PC-9 (cell line): ENCODE measurements around the gene HTT. TPM values are rescaled to one million over a fixed set of nuclear protein-coding genes. Genes with fewer than 3 reads are reported as not detected.

Experiments used
- BruUV-seq: library from RNA; stranded (reverse); fragments of 400-500 nt; replicated peaks from 2 replicates; lab custom pipeline; 2021; lab: Mats Ljungman, UMichigan
- CTCF ChIA-PET: fragments of 300-600 bp; sonication (Branson Sonifier 250); formaldehyde crosslinking; loops from one replicate; lab custom pipeline; 2022; ENCODE audit warnings: antibody characterized with exemption; lab: Charles Lee
- POLR2A ChIA-PET: fragments of 300-600 bp; sonication (Branson Sonifier 250); formaldehyde crosslinking; loops from one replicate; lab custom pipeline; 2022; ENCODE audit warnings: antibody characterized with exemption; ENCODE audit not compliant: unreplicated experiment; lab: Charles Lee
- DNase-seq, 2 experiments: peaks; one replicate each; pipeline versions ENCODE4 v3.0.0 to v3.0.0-alpha.2; 2015 to 2022; ENCODE audit warnings: mixed read lengths in 1 of 2
- H2AFZ ChIP-seq: fragments of 200-600 bp; sonication (generic); 2 replicates; pipeline ENCODE4 v1.8.1; 2017; ENCODE audit warnings: antibody characterized with exemption
- H3F3A ChIP-seq: fragments of 200-600 bp; sonication (generic); 2 replicates; pipeline ENCODE4 v1.8.1; 2017; ENCODE audit warnings: antibody characterized with exemption, mild to moderate bottlenecking, low read depth; ENCODE audit not compliant: insufficient read depth
- H3K27ac ChIP-seq: fragments of 200-600 bp; sonication (generic); 2 replicates; pipeline ENCODE4 v1.6.1; 2016; ENCODE audit warnings: mixed run types
- H3K27me3 ChIP-seq: fragments of 200-600 bp; sonication (generic); 2 replicates; pipeline ENCODE4 v1.6.1; 2016; ENCODE audit warnings: low read depth, mixed run types; ENCODE audit not compliant: insufficient read depth
- H3K36me3 ChIP-seq: fragments of 200-600 bp; sonication (generic); 2 replicates; pipeline ENCODE4 v1.6.1; 2016; ENCODE audit warnings: low read depth, mixed run types
- H3K4me1 ChIP-seq: fragments of 200-600 bp; sonication (generic); replicated peaks from 2 replicates; pipeline ENCODE4 v1.6.1; 2016; ENCODE audit warnings: mixed run types; ENCODE audit not compliant: insufficient read depth
- H3K4me2 ChIP-seq: fragments of 200-600 bp; sonication (generic); 2 replicates; pipeline ENCODE4 v1.6.1; 2017; ENCODE audit warnings: mixed run types
- H3K4me3 ChIP-seq: fragments of 200-600 bp; sonication (generic); 2 replicates; pipeline ENCODE4 v1.6.1; 2016; ENCODE audit warnings: mixed run types
- H3K79me2 ChIP-seq: fragments of 200-600 bp; sonication (generic); 2 replicates; pipeline ENCODE4 v1.6.1; 2017; ENCODE audit warnings: low read depth, mixed run types
- H3K9me2 ChIP-seq: fragments of 200-600 bp; sonication (generic); 2 replicates; pipeline ENCODE4 v1.8.1; 2017; ENCODE audit warnings: mild to moderate bottlenecking; ENCODE audit not compliant: insufficient read depth
- H3K9me3 ChIP-seq: fragments of 200-600 bp; sonication (generic); 2 replicates; pipeline ENCODE4 v1.8.1; 2016; ENCODE audit warnings: low read depth; ENCODE audit not compliant: insufficient read depth
- H4K20me1 ChIP-seq: fragments of 200-600 bp; sonication (generic); 2 replicates; pipeline ENCODE4 v1.8.1; 2017; ENCODE audit not compliant: insufficient read depth
- EZH2 ChIP-seq: fragments of 200-600 bp; sonication (generic); IDR thresholded peaks from 2 replicates; pipeline ENCODE4 v1.8.0; 2017; ENCODE audit warnings: antibody characterized with exemption, low read depth
- intact Hi-C: fragments of 100-400 bp; cut with micrococcal nuclease; formaldehyde crosslinking; loops from one replicate; pipeline ENCODE4 v1.10.0; 2022; ENCODE audit not compliant: unreplicated experiment
- total RNA-seq: library from RNA; stranded (reverse); gene quantifications from 2 replicates; pipeline ENCODE4 v1.2.3, GENCODE V29; 2021
- TF ChIP-seq, protein P1 (sequence below): fragments of 200-600 bp; sonication (generic); conservative IDR thresholded peaks from 2 replicates; pipeline ENCODE4 v1.6.1; 2017; ENCODE audit warnings: mixed run types, antibody characterized with exemption, mild to moderate bottlenecking, moderate library complexity

HTT gene
- total RNA-seq, 1 experiment from 2014 or later, result 81.7 TPM

DNA sequence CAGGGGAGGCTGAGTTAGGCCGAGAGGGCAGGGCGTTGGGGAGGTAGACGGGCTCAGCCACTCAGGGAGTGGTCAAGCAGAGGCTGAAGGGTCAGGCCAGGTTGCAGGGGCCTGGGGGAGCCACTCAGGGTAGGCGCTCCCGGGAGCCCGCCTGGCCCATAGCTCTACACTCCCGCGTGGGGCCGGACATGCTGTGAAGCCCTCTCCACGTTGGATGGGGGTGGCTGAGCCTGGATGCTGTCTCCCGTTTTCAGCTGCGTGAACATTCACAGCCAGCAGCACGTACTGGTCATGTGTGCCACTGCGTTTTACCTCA is 160.5 kb downstream of the HTT start:
- Histone ChIP-seq H2AFZ (no peak overlapping the region), H4K20me1 (no peaks in the 10 kb centered on the region), H3F3A (no peaks in the 10 kb centered on the region), H3K27ac (no peak overlapping the region), H3K4me1 (no peaks in the 10 kb centered on the region), H3K27me3 (no peaks in the 10 kb centered on the region), H3K36me3 (no peaks in the 10 kb centered on the region), H3K9me2 (no peaks in the 10 kb centered on the region), H3K4me3 (no peak overlapping the region), H3K9me3 (no peaks in the 10 kb centered on the region), H3K79me2 (no peaks in the 10 kb centered on the region), H3K4me2 (no peak overlapping the region)
- intact Hi-C loops, result no loop called here
- no peak for DNase-seq
- POLR2A ChIA-PET, result no interaction called here
- no TSS peak for BruUV-seq
- CTCF ChIA-PET, result no interaction called here
- TF ChIP-seq EZH2, result no peak
- TF ChIP-seq, protein P1, sequence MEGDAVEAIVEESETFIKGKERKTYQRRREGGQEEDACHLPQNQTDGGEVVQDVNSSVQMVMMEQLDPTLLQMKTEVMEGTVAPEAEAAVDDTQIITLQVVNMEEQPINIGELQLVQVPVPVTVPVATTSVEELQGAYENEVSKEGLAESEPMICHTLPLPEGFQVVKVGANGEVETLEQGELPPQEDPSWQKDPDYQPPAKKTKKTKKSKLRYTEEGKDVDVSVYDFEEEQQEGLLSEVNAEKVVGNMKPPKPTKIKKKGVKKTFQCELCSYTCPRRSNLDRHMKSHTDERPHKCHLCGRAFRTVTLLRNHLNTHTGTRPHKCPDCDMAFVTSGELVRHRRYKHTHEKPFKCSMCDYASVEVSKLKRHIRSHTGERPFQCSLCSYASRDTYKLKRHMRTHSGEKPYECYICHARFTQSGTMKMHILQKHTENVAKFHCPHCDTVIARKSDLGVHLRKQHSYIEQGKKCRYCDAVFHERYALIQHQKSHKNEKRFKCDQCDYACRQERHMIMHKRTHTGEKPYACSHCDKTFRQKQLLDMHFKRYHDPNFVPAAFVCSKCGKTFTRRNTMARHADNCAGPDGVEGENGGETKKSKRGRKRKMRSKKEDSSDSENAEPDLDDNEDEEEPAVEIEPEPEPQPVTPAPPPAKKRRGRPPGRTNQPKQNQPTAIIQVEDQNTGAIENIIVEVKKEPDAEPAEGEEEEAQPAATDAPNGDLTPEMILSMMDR, result no peak

DNA sequence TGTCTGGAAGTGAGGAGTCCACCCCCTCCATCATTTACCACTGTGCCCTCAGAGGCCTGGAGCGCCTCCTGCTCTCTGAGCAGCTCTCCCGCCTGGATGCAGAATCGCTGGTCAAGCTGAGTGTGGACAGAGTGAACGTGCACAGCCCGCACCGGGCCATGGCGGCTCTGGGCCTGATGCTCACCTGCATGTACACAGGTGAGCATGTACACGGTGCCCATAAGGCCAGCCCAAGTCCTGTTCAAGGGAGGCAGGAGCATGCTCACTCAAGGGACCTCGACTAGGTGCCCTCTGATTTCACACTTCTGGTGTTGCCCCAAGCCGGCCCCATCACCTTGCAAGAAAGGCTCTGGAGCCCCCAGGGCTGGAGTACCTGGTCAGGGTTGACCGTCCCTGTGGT is 161.1 kb downstream of the HTT start:
- no peak for TF ChIP-seq EZH2
- TF ChIP-seq, protein P1, result no peak
- Histone ChIP-seq H3K79me2 (no peaks in the 10 kb centered on the region), H2AFZ (no peak overlapping the region), H3K4me2 (no peak overlapping the region), H3K9me3 (no peaks in the 10 kb centered on the region), H3K4me1 (no peaks in the 10 kb centered on the region), H4K20me1 (no peaks in the 10 kb centered on the region), H3K9me2 (no peaks in the 10 kb centered on the region), H3K4me3 (no peak overlapping the region), H3K27ac (no peak overlapping the region), H3K27me3 (no peaks in the 10 kb centered on the region), H3K36me3 (no peaks in the 10 kb centered on the region), H3F3A (no peaks in the 10 kb centered on the region)
- BruUV-seq, result no TSS peak
- no peak for DNase-seq
- ChIA-PET POLR2A (no interaction called here), CTCF (no interaction called here)
- intact Hi-C loops, result no loop called here

DNA sequence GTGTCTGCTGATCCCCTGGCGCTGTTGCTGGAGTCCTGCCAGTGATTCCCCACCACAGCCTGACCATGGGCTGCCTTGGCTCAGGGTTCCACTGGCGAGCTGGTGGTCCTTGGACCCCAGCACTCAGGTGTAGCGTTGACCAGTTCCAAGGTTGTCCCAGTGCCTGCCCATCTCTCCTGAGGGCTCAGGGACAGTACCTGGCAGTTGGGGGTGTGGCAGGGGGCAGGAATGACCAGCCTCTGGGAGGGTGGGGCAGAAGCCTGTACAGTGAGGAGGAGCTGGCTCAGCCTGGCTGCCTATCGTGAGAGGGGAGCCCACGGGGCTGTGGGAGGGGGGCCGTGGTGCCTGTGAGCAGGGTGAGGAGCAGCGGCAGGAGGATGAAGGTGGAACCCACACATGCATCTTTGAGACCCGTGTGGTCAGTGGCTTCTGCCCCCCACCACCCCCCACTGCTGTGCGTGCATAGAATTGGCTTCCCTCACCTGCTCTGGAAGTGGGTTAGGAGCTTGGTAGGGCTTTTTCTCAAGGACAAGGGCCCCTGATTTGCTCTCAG is 161.9 kb downstream of the HTT start:
- H3K27me3 ChIP-seq, result no peaks in the 10 kb centered on the region
- TF ChIP-seq EZH2, result no peak
- TF ChIP-seq, protein P1, result no peak
- no peaks in the 10 kb centered on the region for H3K9me2 ChIP-seq
- no peak overlapping the region for H2AFZ ChIP-seq
- H3F3A ChIP-seq, result no peaks in the 10 kb centered on the region
- H3K9me3 ChIP-seq, result no peaks in the 10 kb centered on the region
- DNase-seq, result no peak
- POLR2A ChIA-PET, result no interaction called here
- H3K27ac ChIP-seq, result no peak overlapping the region
- CTCF ChIA-PET, result no interaction called here
- H4K20me1 ChIP-seq, result no peaks in the 10 kb centered on the region
- no peak overlapping the region for H3K4me3 ChIP-seq
- H3K4me1 ChIP-seq, result no peaks in the 10 kb centered on the region
- H3K4me2 ChIP-seq, result no peak overlapping the region
- intact Hi-C loops, result no loop called here
- no peaks in the 10 kb centered on the region for H3K79me2 ChIP-seq
- H3K36me3 ChIP-seq, result no peaks in the 10 kb centered on the region
- no TSS peak for BruUV-seq
